WI38 (cell line): ENCODE measurements around the gene CFAP69.
"Not testable (repeated sequence)": the region's sequence is repeated elsewhere in the genome, so short reads cannot be mapped to it uniquely, and the experiment has no call there.

Experiments
- H3K4me3 ChIP-seq: 2 replicates; pipeline ENCODE4 v1.5.1; 2011; ENCODE audit warnings: low read depth, mild to moderate bottlenecking, control low read depth, low read length
- CTCF ChIP-seq: IDR thresholded peaks from 2 replicates; pipeline ENCODE4 v1.5.1; 2012; ENCODE audit warnings: low read depth, mild to moderate bottlenecking, control low read depth, low read length

CFAP69 gene

GRCh38 chr7:90320014-90320413 is 75.0 kb downstream of the CFAP69 start:
- TF ChIP-seq CTCF = no peak
- H3K4me3 ChIP-seq = no peak overlapping the region

- no peak overlapping the region for H3K4me3 ChIP-seq
- no peak for TF ChIP-seq CTCF
These were observed 75.4 kb downstream of the CFAP69 start for GRCh38 chr7:90320418-90320800.

GRCh38 chr7:90320801-90321494 is 76.0 kb downstream of the CFAP69 start, which contains the start of gene FAM237B:
TSS of gene FAM237B (minus strand) at chr7:90321304. CDS start at chr7:90319748, 1,556 bp downstream.
- no peak for TF ChIP-seq CTCF
- no peak within 1 kb of the TSS for H3K4me3 ChIP-seq

- no peak overlapping the region for H3K4me3 ChIP-seq
- no peak for TF ChIP-seq CTCF
These were observed 77.9 kb downstream of the CFAP69 start for GRCh38 chr7:90322837-90323236.

- TF ChIP-seq CTCF = no peak
- H3K4me3 ChIP-seq = no peak overlapping the region
These were observed 81.5 kb downstream of the CFAP69 start for GRCh38 chr7:90326500-90326899.

GRCh38 chr7:90334193-90334843 is 89.3 kb downstream of the CFAP69 start:
- no peak overlapping the region for H3K4me3 ChIP-seq
- no peak for TF ChIP-seq CTCF

GRCh38 chr7:90334926-90335325 is 90.0 kb downstream of the CFAP69 start:
- not testable (repeated sequence) for H3K4me3 ChIP-seq
